ENCODE measurements around the gene CIPC.

Gene CIPC

GRCh38 chr14:77100961-77101360 is 2.9 kb downstream of the CIPC start:
- Histone ChIP-seq H3K9me3 (ENCODE audit: control insufficient read depth in 5 of 5, low read length in 5 of 5) (no peaks in the 10 kb centered on the region), H3K27ac (ENCODE audit: low read depth, low read length) (peak overlapping the region; percentile 50), H3K9ac (ENCODE audit: low read length in 5 of 5) (peak overlapping the region in 2 of 5 donors; percentile 7 to 42), H3K36me3 (ENCODE audit: control insufficient read depth in 5 of 5, insufficient read depth in 5 of 5, low read length in 5 of 5) (peaks cover 0 to 3% (median 0%) of the 10 kb centered on the region in 5 donors), H3K4me3 (ENCODE audit: low read depth in 1 of 5, low read length in 5 of 5) (no peak overlapping the region), H3K4me1 (ENCODE audit: control insufficient read depth in 5 of 5, insufficient read depth in 5 of 5, low read length in 5 of 5) (peaks cover 15 to 86% (median 79%) of the 10 kb centered on the region in 5 donors), H3K27me3 (ENCODE audit: control insufficient read depth in 5 of 5, insufficient read depth in 4 of 5, low read length in 5 of 5) (no peaks in the 10 kb centered on the region)

GRCh38 chr14:77102154-77102553 is 4.1 kb downstream of the CIPC start:
- Histone ChIP-seq H3K27ac (ENCODE audit: low read depth, low read length) (no peak overlapping the region), H3K4me3 (ENCODE audit: low read depth in 1 of 5, low read length in 5 of 5) (no peak overlapping the region), H3K27me3 (ENCODE audit: control insufficient read depth in 5 of 5, insufficient read depth in 4 of 5, low read length in 5 of 5) (no peaks in the 10 kb centered on the region), H3K36me3 (ENCODE audit: control insufficient read depth in 5 of 5, insufficient read depth in 5 of 5, low read length in 5 of 5) (peaks cover 3 to 13% (median 3%) of the 10 kb centered on the region in 5 donors), H3K9me3 (ENCODE audit: control insufficient read depth in 5 of 5, low read length in 5 of 5) (no peaks in the 10 kb centered on the region), H3K4me1 (ENCODE audit: control insufficient read depth in 5 of 5, insufficient read depth in 5 of 5, low read length in 5 of 5) (peaks cover 15 to 88% (median 79%) of the 10 kb centered on the region in 5 donors), H3K9ac (ENCODE audit: low read length in 5 of 5) (peak overlapping the region in 1 of 5 donors; percentile 11)

GRCh38 chr14:77103475-77103874 is 5.4 kb downstream of the CIPC start:
- Histone ChIP-seq H3K4me1 (ENCODE audit: control insufficient read depth in 5 of 5, insufficient read depth in 5 of 5, low read length in 5 of 5) (peaks cover 15 to 89% (median 72%) of the 10 kb centered on the region in 5 donors), H3K9me3 (ENCODE audit: control insufficient read depth in 5 of 5, low read length in 5 of 5) (no peaks in the 10 kb centered on the region), H3K27me3 (ENCODE audit: control insufficient read depth in 5 of 5, insufficient read depth in 4 of 5, low read length in 5 of 5) (no peaks in the 10 kb centered on the region), H3K27ac (ENCODE audit: low read depth, low read length) (no peak overlapping the region), H3K36me3 (ENCODE audit: control insufficient read depth in 5 of 5, insufficient read depth in 5 of 5, low read length in 5 of 5) (peaks cover 3 to 21% (median 8%) of the 10 kb centered on the region in 5 donors), H3K9ac (ENCODE audit: low read length in 5 of 5) (no peak overlapping the region), H3K4me3 (ENCODE audit: low read depth in 1 of 5, low read length in 5 of 5) (no peak overlapping the region)

GRCh38 chr14:77103951-77104350 is 5.9 kb downstream of the CIPC start:
- Histone ChIP-seq H3K36me3 (ENCODE audit: control insufficient read depth in 5 of 5, insufficient read depth in 5 of 5, low read length in 5 of 5) (peaks cover 4 to 24% (median 12%) of the 10 kb centered on the region in 5 donors), H3K9ac (ENCODE audit: low read length in 5 of 5) (no peak overlapping the region), H3K27ac (ENCODE audit: low read depth, low read length) (no peak overlapping the region), H3K4me1 (ENCODE audit: control insufficient read depth in 5 of 5, insufficient read depth in 5 of 5, low read length in 5 of 5) (peaks cover 13 to 85% (median 67%) of the 10 kb centered on the region in 5 donors), H3K9me3 (ENCODE audit: control insufficient read depth in 5 of 5, low read length in 5 of 5) (no peaks in the 10 kb centered on the region), H3K4me3 (ENCODE audit: low read depth in 1 of 5, low read length in 5 of 5) (peak overlapping the region in 1 of 5 donors; percentile 9), H3K27me3 (ENCODE audit: control insufficient read depth in 5 of 5, insufficient read depth in 4 of 5, low read length in 5 of 5) (no peaks in the 10 kb centered on the region)

GRCh38 chr14:77104393-77104792 is 6.3 kb downstream of the CIPC start:
- Histone ChIP-seq H3K27ac (ENCODE audit: low read depth, low read length) (no peak overlapping the region), H3K36me3 (ENCODE audit: control insufficient read depth in 5 of 5, insufficient read depth in 5 of 5, low read length in 5 of 5) (peaks cover 4 to 27% (median 12%) of the 10 kb centered on the region in 5 donors), H3K27me3 (ENCODE audit: control insufficient read depth in 5 of 5, insufficient read depth in 4 of 5, low read length in 5 of 5) (no peaks in the 10 kb centered on the region), H3K9me3 (ENCODE audit: control insufficient read depth in 5 of 5, low read length in 5 of 5) (no peaks in the 10 kb centered on the region), H3K4me3 (ENCODE audit: low read depth in 1 of 5, low read length in 5 of 5) (peak overlapping the region in 1 of 5 donors; percentile 1), H3K4me1 (ENCODE audit: control insufficient read depth in 5 of 5, insufficient read depth in 5 of 5, low read length in 5 of 5) (peaks cover 12 to 80% (median 63%) of the 10 kb centered on the region in 5 donors), H3K9ac (ENCODE audit: low read length in 5 of 5) (no peak overlapping the region)

- H3K4me1 ChIP-seq (ENCODE audit: control insufficient read depth in 5 of 5, insufficient read depth in 5 of 5, low read length in 5 of 5): peaks cover 12 to 73% (median 57%) of the 10 kb centered on the region in 5 donors
- peak overlapping the region in 3 of 5 donors; percentile 0 to 32 (median 14) for H3K9ac ChIP-seq (ENCODE audit: low read length in 5 of 5)
- no peaks in the 10 kb centered on the region for H3K9me3 ChIP-seq (ENCODE audit: control insufficient read depth in 5 of 5, low read length in 5 of 5)
- H3K27me3 ChIP-seq (ENCODE audit: control insufficient read depth in 5 of 5, insufficient read depth in 4 of 5, low read length in 5 of 5): no peaks in the 10 kb centered on the region
- H3K27ac ChIP-seq (ENCODE audit: low read depth, low read length): peak overlapping the region; percentile 11
- H3K4me3 ChIP-seq (ENCODE audit: low read depth in 1 of 5, low read length in 5 of 5): no peak overlapping the region
- peaks cover 12 to 35% (median 17%) of the 10 kb centered on the region in 5 donors for H3K36me3 ChIP-seq (ENCODE audit: control insufficient read depth in 5 of 5, insufficient read depth in 5 of 5, low read length in 5 of 5)
These were observed 7.3 kb downstream of the CIPC start for GRCh38 chr14:77105145-77105939.

- Histone ChIP-seq H3K9me3 (ENCODE audit: control insufficient read depth in 5 of 5, low read length in 5 of 5) (no peaks in the 10 kb centered on the region), H3K36me3 (ENCODE audit: control insufficient read depth in 5 of 5, insufficient read depth in 5 of 5, low read length in 5 of 5) (peaks cover 12 to 40% (median 18%) of the 10 kb centered on the region in 5 donors), H3K27me3 (ENCODE audit: control insufficient read depth in 5 of 5, insufficient read depth in 4 of 5, low read length in 5 of 5) (no peaks in the 10 kb centered on the region), H3K9ac (ENCODE audit: low read length in 5 of 5) (no peak overlapping the region), H3K4me3 (ENCODE audit: low read depth in 1 of 5, low read length in 5 of 5) (no peak overlapping the region), H3K27ac (ENCODE audit: low read depth, low read length) (peak overlapping the region; percentile 3), H3K4me1 (ENCODE audit: control insufficient read depth in 5 of 5, insufficient read depth in 5 of 5, low read length in 5 of 5) (peaks cover 11 to 72% (median 56%) of the 10 kb centered on the region in 5 donors)
These were observed 8.6 kb downstream of the CIPC start for GRCh38 chr14:77106666-77107065.

GRCh38 chr14:77107228-77107627 is 9.2 kb downstream of the CIPC start:
- Histone ChIP-seq H3K9ac (ENCODE audit: low read length in 5 of 5) (no peak overlapping the region), H3K36me3 (ENCODE audit: control insufficient read depth in 5 of 5, insufficient read depth in 5 of 5, low read length in 5 of 5) (peaks cover 16 to 44% (median 23%) of the 10 kb centered on the region in 5 donors), H3K9me3 (ENCODE audit: control insufficient read depth in 5 of 5, low read length in 5 of 5) (no peaks in the 10 kb centered on the region), H3K4me3 (ENCODE audit: low read depth in 1 of 5, low read length in 5 of 5) (no peak overlapping the region), H3K27me3 (ENCODE audit: control insufficient read depth in 5 of 5, insufficient read depth in 4 of 5, low read length in 5 of 5) (no peaks in the 10 kb centered on the region), H3K4me1 (ENCODE audit: control insufficient read depth in 5 of 5, insufficient read depth in 5 of 5, low read length in 5 of 5) (peaks cover 10 to 71% (median 53%) of the 10 kb centered on the region in 5 donors), H3K27ac (ENCODE audit: low read depth, low read length) (peak overlapping the region; percentile 3)

- H3K4me1 ChIP-seq (ENCODE audit: control insufficient read depth in 5 of 5, insufficient read depth in 5 of 5, low read length in 5 of 5): peaks cover 6 to 56% (median 39%) of the 10 kb centered on the region in 5 donors
- no peaks in the 10 kb centered on the region for H3K9me3 ChIP-seq (ENCODE audit: control insufficient read depth in 5 of 5, low read length in 5 of 5)
- H3K4me3 ChIP-seq (ENCODE audit: low read depth in 1 of 5, low read length in 5 of 5): no peak overlapping the region
- H3K36me3 ChIP-seq (ENCODE audit: control insufficient read depth in 5 of 5, insufficient read depth in 5 of 5, low read length in 5 of 5): peaks cover 24 to 52% (median 28%) of the 10 kb centered on the region in 5 donors
- H3K27me3 ChIP-seq (ENCODE audit: control insufficient read depth in 5 of 5, insufficient read depth in 4 of 5, low read length in 5 of 5): no peaks in the 10 kb centered on the region
- H3K27ac ChIP-seq (ENCODE audit: low read depth, low read length): no peak overlapping the region
- no peak overlapping the region for H3K9ac ChIP-seq (ENCODE audit: low read length in 5 of 5)
These were observed 10.7 kb downstream of the CIPC start for GRCh38 chr14:77108753-77109152.

- Histone ChIP-seq H3K4me3 (ENCODE audit: low read depth in 1 of 5, low read length in 5 of 5) (no peak overlapping the region), H3K27ac (ENCODE audit: low read depth, low read length) (no peak overlapping the region), H3K36me3 (ENCODE audit: control insufficient read depth in 5 of 5, insufficient read depth in 5 of 5, low read length in 5 of 5) (peaks cover 28 to 61% (median 37%) of the 10 kb centered on the region in 5 donors), H3K27me3 (ENCODE audit: control insufficient read depth in 5 of 5, insufficient read depth in 4 of 5, low read length in 5 of 5) (no peaks in the 10 kb centered on the region), H3K9ac (ENCODE audit: low read length in 5 of 5) (no peak overlapping the region), H3K4me1 (ENCODE audit: control insufficient read depth in 5 of 5, insufficient read depth in 5 of 5, low read length in 5 of 5) (peaks cover 1 to 47% (median 30%) of the 10 kb centered on the region in 5 donors), H3K9me3 (ENCODE audit: control insufficient read depth in 5 of 5, low read length in 5 of 5) (no peaks in the 10 kb centered on the region)
These were observed 11.6 kb downstream of the CIPC start for GRCh38 chr14:77109656-77110055.

Data from subcutaneous abdominal adipose tissue (tissue), 5 donors.